GM13977 (cell line): ENCODE data around the gene WDR70.

Experiments
- DNase-seq: peaks from one replicate; pipeline ENCODE4 v3.0.0; 2012; ENCODE audit warnings: low spot score
- CTCF ChIP-seq: IDR thresholded peaks from 2 replicates; pipeline ENCODE4 v1.5.1; 2012; ENCODE audit warnings: mild to moderate bottlenecking, control low read depth; ENCODE audit not compliant: insufficient read depth; ENCODE audit errors: extremely low read depth, missing control alignments
- in situ Hi-C: fragments of 300-500 bp; cut with MboI; formaldehyde crosslinking; loops from one replicate; pipeline ENCODE4 v1.12.0; 2022; ENCODE audit warnings: low sequenced_read_pairs, low pct_unique_long_range_greater_than_20kb, mixed read lengths, inconsistent platforms; ENCODE audit not compliant: unreplicated experiment

WDR70 gene

GRCh38 chr5:37717613-37718431 lies 338.7 kb downstream of the WDR70 start:
- in situ Hi-C loops: no loop called here
- DNase-seq: no peak
- no peak for TF ChIP-seq CTCF

GRCh38 chr5:37720550-37720952 lies 341.4 kb downstream of the WDR70 start:
- TF ChIP-seq CTCF: no peak

GRCh38 chr5:37721447-37721871 lies 342.3 kb downstream of the WDR70 start:
- in situ Hi-C loops: no loop called here
- DNase-seq: peak; percentile 15
- no peak for TF ChIP-seq CTCF

More at GRCh38 chr5:37720550-37720952, 341.4 kb downstream of the WDR70 start:
- in situ Hi-C loops: no loop called here
- no peak for DNase-seq

- DNase-seq: peak; percentile 23
- in situ Hi-C loops: no loop called here
- TF ChIP-seq CTCF: no peak
These were observed 343.4 kb downstream of the WDR70 start for GRCh38 chr5:37722236-37723161.

- peak; percentile 51 for TF ChIP-seq CTCF
- in situ Hi-C loops: no loop called here
- no peak for DNase-seq
These were observed 344.2 kb downstream of the WDR70 start for GRCh38 chr5:37723162-37723961.
